Activated CD8-positive, alpha-beta T cell treated with anti-CD3 and anti-CD28 coated beads for 36 hours (primary cell): ENCODE data around the gene ECE1. TPM values are rescaled to one million over a fixed set of nuclear protein-coding genes. Genes with fewer than 3 reads are reported as not detected.
"Not testable (repeated sequence)": the region's sequence is repeated elsewhere in the genome, so short reads cannot be mapped to it uniquely, and the experiment has no call there.

Source experiments
- ATAC-seq: fragments of 200-7000 bp; cut with Tn5 transposase; one replicate; pipeline ENCODE4 v1.10.0; 2021; ENCODE audit warnings: mild to moderate bottlenecking, moderate library complexity
- CTCF ChIA-PET: fragments of 350-600 bp; sonication (Branson Sonifier 250); formaldehyde crosslinking; loops from one replicate; lab custom pipeline; 2021; ENCODE audit warnings: antibody characterized with exemption; lab: Charles Lee
- POLR2A ChIA-PET: fragments of 350-600 bp; sonication (Branson Sonifier 250); formaldehyde crosslinking; loops from one replicate; lab custom pipeline; 2021; ENCODE audit warnings: antibody characterized with exemption; lab: Charles Lee
- DNase-seq: peaks from one replicate; pipeline ENCODE4 v3.0.0-alpha.2; 2020
- H3K27ac Mint-ChIP-seq: one replicate; pipeline ENCODE4 v1.8.0; 2021; ENCODE audit warnings: mild to moderate bottlenecking, mixed read lengths
- H3K27me3 Mint-ChIP-seq: one replicate; pipeline ENCODE4 v1.8.0; 2021; ENCODE audit warnings: mixed read lengths
- H3K36me3 Mint-ChIP-seq: one replicate; pipeline ENCODE4 v1.8.0; 2021; ENCODE audit warnings: low read depth, mixed read lengths
- H3K4me1 Mint-ChIP-seq: one replicate; pipeline ENCODE4 v1.8.0; 2021; ENCODE audit warnings: low read depth, mixed read lengths
- H3K4me3 Mint-ChIP-seq: one replicate; pipeline ENCODE4 v1.8.0; 2021; ENCODE audit warnings: mild to moderate bottlenecking, moderate library complexity, mixed read lengths
- H3K9me3 Mint-ChIP-seq: one replicate; pipeline ENCODE4 v1.8.0; 2021; ENCODE audit warnings: mixed read lengths
- CTCF ChIP-seq: fragments of 200-600 bp; IDR thresholded peaks from one replicate; pipeline ENCODE4 v1.8.0; 2022; ENCODE audit warnings: antibody characterized with exemption, mild to moderate bottlenecking
- intact Hi-C: fragments of 100-400 bp; cut with micrococcal nuclease; formaldehyde crosslinking; loops from one replicate; pipeline ENCODE4 v1.10.0; 2022
- total RNA-seq, 2 experiments: library from RNA; stranded (reverse); gene quantifications; one replicate each; pipeline ENCODE4 v1.2.3, GENCODE V29; 2021

The ECE1 gene
- total RNA-seq, 2 experiments from 2014 or later: 118 to 127 TPM

DNA sequence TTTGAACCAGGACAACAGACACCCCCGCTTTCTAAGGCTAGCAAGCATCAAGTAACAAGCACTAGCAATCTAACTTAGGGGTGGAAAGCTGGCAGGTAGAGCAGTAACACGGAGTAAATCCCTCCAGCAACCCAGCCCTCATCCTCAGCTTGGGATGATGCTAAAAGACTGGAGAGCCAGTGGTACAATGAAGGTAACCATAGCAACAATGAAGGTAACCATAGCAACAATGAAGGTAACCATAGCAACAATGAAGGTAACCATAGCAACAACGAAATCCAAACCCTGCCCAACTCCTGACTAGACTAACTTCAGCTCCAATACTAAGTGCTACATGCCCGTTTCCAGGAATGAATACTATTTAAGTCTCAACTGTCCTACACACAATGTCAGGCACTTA, 91.3 kb downstream of the ECE1 start:
- Mint-ChIP-seq H3K27me3 (peaks cover 4% of the 10 kb centered on the region), H3K4me3 (no peak overlapping the region), H3K4me1 (no peaks in the 10 kb centered on the region), H3K9me3 (no peaks in the 10 kb centered on the region), H3K27ac (no peak overlapping the region), H3K36me3 (no peaks in the 10 kb centered on the region)
- ATAC-seq: no peak
- POLR2A ChIA-PET: no interaction called here
- CTCF ChIA-PET: interaction anchor here (1.2 kb wide), 1 partner anchor 15 kb away, joined by 3 read pairs; no protein-coding TSS in a partner anchor
- TF ChIP-seq CTCF: no peak
- DNase-seq: no peak
- intact Hi-C loops: loop anchor here (10.0 kb wide), 1 partner anchor 504 kb away; no protein-coding TSS in a partner anchor

DNA sequence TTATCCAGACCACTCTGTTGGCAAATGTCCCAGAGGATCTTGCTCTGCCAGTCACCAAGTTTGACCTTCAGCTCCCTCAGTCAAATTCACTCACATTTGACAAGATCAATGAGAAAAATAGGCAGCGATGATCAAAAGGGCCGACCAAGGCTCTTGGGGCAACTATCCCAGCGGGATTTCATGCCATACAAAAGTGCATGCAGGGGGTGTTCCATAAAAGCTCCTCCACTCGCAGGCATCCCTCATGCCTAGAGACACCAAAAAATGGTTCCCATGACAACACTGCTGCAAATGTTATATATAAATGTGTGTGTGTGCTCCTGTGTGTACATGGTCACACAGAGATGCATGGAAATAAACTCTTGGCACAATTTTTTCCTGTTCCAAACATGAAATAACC, 97.4 kb downstream of the ECE1 start:
- Mint-ChIP-seq H3K27me3 (peaks cover 9% of the 10 kb centered on the region), H3K27ac (no peak overlapping the region), H3K9me3 (no peaks in the 10 kb centered on the region), H3K4me1 (no peaks in the 10 kb centered on the region), H3K36me3 (no peaks in the 10 kb centered on the region), H3K4me3 (no peak overlapping the region)
- ChIA-PET CTCF (interaction anchor here (1.2 to 8.4 kb wide), 2 partner anchors 9 to 496 kb away, joined by 4 to 104 read pairs; no protein-coding TSS in a partner anchor), POLR2A (no interaction called here)
- no peak for TF ChIP-seq CTCF
- DNase-seq (no peak), ATAC-seq (no peak)
- intact Hi-C loops: loop anchor here (10.0 kb wide), 1 partner anchor 498 kb away; no protein-coding TSS in a partner anchor

DNA sequence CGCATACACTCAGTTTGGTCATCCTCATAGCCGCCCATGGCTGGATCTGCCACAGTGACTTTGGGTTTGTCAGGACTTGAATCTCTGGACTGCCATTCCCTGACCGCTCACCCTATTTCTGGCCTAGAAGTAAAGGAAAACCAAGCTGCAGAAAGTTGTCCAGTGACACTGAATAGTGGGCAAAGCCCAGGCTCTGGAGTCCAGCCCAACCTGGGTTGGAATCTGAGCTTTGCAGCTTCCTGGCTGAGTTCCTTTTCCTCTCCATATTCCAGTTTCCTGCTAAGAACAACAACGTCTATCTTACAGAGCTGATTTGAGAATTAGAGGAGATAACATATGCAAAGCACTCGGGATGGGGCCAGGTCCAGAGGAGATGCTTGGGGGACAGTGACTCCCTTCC, 98.0 kb downstream of the ECE1 start:
- no peaks in the 10 kb centered on the region for H3K36me3 Mint-ChIP-seq
- H3K9me3 Mint-ChIP-seq: no peaks in the 10 kb centered on the region
- no peak for TF ChIP-seq CTCF
- ChIA-PET POLR2A (no interaction called here), CTCF (interaction anchor here (0.9 to 8.4 kb wide), 2 partner anchors 9 to 495 kb away, joined by 3 to 104 read pairs; no protein-coding TSS in a partner anchor)
- intact Hi-C loops: loop anchor here (10.0 kb wide), 1 partner anchor 497 kb away; no protein-coding TSS in a partner anchor
- no peak for ATAC-seq
- no peak overlapping the region for H3K4me3 Mint-ChIP-seq
- H3K27me3 Mint-ChIP-seq: peaks cover 9% of the 10 kb centered on the region
- no peak overlapping the region for H3K27ac Mint-ChIP-seq
- no peak for DNase-seq
- no peaks in the 10 kb centered on the region for H3K4me1 Mint-ChIP-seq

DNA sequence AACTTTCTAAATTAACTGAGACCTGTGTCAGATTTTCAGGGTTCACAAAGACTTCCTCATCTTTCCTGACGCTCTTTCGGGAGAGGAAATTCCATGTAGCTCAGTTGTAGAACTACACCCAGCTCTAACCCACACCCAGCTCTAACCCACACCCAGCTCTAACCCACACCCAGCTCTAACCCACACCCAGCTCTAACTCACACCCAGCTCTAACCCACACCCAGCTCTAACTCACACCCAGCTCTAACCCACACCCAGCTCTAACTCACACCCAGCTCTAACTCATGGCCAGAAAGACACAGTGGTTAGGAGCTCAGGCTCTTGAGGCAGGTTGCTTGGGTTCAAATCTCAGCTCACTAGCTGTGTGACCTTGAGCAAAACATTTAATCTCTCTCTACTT, 99.5 kb downstream of the ECE1 start:
- ChIA-PET CTCF (interaction anchor here (1.3 to 8.4 kb wide), 3 partner anchors 41 to 494 kb away, joined by 3 to 104 read pairs (median 3); no protein-coding TSS in a partner anchor), POLR2A (interaction anchor here (0.8 kb wide), 1 partner anchor 130 kb away, joined by 3 read pairs; no protein-coding TSS in a partner anchor)
- not testable (repeated sequence) for H3K27me3 Mint-ChIP-seq, DNase-seq, H3K9me3 Mint-ChIP-seq, H3K4me3 Mint-ChIP-seq, ATAC-seq, H3K27ac Mint-ChIP-seq, H3K4me1 Mint-ChIP-seq, H3K36me3 Mint-ChIP-seq
- intact Hi-C loops: loop anchor here (10.0 kb wide), 1 partner anchor 496 kb away; no protein-coding TSS in a partner anchor

DNA sequence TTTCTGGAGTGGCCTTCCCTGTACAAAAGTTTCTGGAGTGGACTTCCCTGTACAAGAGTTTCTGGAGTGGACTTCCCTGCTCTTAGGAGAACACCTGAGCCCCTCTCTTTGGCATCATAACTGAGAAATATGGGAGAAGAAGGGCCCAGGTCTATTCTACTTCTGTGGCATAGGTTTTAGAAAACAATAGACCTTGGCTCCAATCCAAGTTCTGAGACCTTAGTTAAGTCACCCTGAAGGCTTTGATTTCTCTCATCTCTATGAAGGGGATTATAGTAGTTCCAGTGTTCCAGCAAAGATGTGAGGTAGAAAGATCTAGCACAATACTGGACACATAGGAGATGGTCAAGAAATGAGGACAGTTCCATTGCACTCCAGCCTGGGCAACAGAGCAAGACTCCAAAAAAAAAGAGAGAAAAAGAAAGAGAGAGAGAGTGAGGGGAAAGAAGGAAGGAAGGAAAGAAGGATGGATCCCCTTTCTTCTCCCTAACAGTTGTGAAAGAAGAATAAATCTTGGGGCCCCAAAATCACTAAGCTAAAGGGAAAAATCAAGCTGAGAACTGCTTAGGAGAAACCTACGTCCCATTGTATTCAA, 100.3 kb downstream of the ECE1 start:
- no peak for TF ChIP-seq CTCF
- intact Hi-C loops: loop anchor here (10.0 kb wide), 1 partner anchor 495 kb away; no protein-coding TSS in a partner anchor
- DNase-seq (no peak), ATAC-seq (no peak)
- H3K9me3 Mint-ChIP-seq: no peaks in the 10 kb centered on the region
- no peak overlapping the region for H3K27ac Mint-ChIP-seq
- no peaks in the 10 kb centered on the region for H3K4me1 Mint-ChIP-seq
- CTCF ChIA-PET: interaction anchor here (0.5 to 8.4 kb wide), 5 partner anchors 19 to 493 kb away, joined by 3 to 104 read pairs (median 3); no protein-coding TSS in a partner anchor
- H3K4me3 Mint-ChIP-seq: no peak overlapping the region
- H3K36me3 Mint-ChIP-seq: no peaks in the 10 kb centered on the region
- POLR2A ChIA-PET: interaction anchor here (0.8 kb wide), 1 partner anchor 129 kb away, joined by 3 read pairs; no protein-coding TSS in a partner anchor
- peaks cover 4% of the 10 kb centered on the region for H3K27me3 Mint-ChIP-seq
